ENCODE results near the gene CPLANE2.

The CPLANE2 gene

DNA sequence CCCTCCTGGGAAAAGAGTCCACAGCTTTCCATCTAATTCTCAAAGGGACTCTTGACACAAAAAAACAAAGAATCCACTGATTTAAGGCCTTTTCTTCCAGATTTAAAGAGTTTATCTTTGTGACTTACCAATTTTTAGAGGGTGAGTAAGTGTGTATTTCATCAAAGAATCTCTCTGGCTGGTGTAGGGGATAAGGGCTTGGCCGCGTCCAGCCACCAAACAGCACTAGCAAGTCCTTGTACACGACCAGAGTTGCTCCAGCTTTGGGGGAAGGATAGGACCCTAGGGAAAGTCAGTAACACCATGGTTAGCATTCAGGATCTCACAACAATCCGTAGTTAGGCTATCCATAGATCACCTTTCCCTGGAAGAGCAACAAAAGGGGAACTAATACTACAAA, 19.5 kb upstream of the CPLANE2 start:
- Histone ChIP-seq H3K27ac (no peak overlapping the region), H2AFZ (no peak overlapping the region), H3K79me2 (no peaks in the 10 kb centered on the region), H3K27me3 (ENCODE audit: control insufficient read depth, insufficient read depth, low read length) (no peaks in the 10 kb centered on the region), H3K9me3 (ENCODE audit: control insufficient read depth, low read length) (no peaks in the 10 kb centered on the region), H3K9ac (no peak overlapping the region), H3K4me1 (no peaks in the 10 kb centered on the region), H3K36me3 (ENCODE audit: control insufficient read depth, insufficient read depth, low read length) (no peaks in the 10 kb centered on the region), H3K4me2 (ENCODE audit: low read length) (no peak overlapping the region), H3K4me3 (ENCODE audit: low read depth, low read length) (no peak overlapping the region)
- no peak for TF ChIP-seq CTCF (IDR thresholded peaks at IDR 0.05)

DNA sequence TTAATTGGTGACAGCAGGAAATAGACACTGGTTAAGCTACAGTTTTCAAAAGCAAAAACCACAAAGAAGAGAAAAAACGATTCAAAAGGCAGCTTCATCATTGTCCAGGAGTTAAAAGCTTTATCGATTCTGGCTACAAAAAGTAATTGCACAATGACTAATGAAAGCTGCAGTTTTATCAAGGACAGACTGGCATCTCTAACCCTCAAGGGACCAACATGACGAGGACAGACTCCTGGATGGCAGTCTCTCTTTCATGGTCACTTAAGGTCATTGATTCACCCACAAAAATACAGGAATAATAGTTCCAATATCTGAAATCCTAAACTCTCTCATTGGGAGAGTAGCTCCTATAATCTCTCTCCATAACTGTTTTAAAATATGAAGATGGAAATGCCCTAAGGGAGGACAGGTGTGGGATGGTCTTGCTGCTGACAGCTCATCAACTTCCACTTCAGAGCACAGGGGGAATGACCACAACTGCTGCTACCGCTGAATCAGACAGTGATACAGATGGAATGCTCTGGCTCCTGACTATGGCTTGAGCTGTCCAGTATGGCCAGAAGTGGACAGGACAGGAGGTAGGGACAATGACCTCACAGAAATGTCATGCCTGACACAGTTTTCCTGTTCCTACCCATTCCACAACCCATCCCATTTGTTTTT, 17.4 kb upstream of the CPLANE2 start:
- Histone ChIP-seq H3K79me2 (no peaks in the 10 kb centered on the region), H3K9ac (no peak overlapping the region), H3K27ac (no peak overlapping the region), H3K4me1 (no peaks in the 10 kb centered on the region), H3K4me2 (ENCODE audit: low read length) (no peak overlapping the region), H3K27me3 (ENCODE audit: control insufficient read depth, insufficient read depth, low read length) (no peaks in the 10 kb centered on the region), H2AFZ (no peak overlapping the region), H3K9me3 (ENCODE audit: control insufficient read depth, low read length) (no peaks in the 10 kb centered on the region), H3K36me3 (ENCODE audit: control insufficient read depth, insufficient read depth, low read length) (no peaks in the 10 kb centered on the region), H3K4me3 (ENCODE audit: low read depth, low read length) (no peak overlapping the region)
- no peak for TF ChIP-seq CTCF (IDR thresholded peaks at IDR 0.05)

DNA sequence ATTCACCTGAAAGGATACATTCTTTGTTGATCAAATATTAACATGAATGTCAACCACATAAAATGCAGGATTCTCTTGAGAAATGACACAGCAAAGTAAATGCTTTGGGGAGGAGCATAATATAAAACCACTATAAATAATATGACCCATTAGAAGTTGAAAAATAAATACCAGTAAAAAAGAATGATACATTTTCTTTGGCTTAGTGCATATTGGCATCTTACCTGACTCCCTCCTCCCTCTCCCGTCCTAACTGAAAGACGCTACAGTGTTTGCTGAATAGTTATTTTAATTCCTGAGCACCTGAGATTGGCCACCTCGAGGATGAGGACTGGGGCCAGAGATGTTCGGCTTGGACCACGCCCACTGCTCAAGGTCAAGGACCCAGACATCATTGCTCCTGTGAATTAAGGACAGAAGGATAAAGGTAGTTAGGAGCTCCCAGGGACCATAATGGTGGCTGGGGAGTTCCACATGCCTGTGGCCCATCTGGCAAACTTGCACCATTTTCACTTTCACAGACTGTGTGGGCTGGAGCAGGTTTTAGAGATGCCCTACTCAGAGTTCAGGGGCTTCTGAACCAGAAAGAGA, 16.4 kb upstream of the CPLANE2 start:
- TF ChIP-seq CTCF (IDR thresholded peaks at IDR 0.05), result no peak
- Histone ChIP-seq H2AFZ (no peak overlapping the region), H3K9me3 (ENCODE audit: control insufficient read depth, low read length) (no peaks in the 10 kb centered on the region), H3K79me2 (no peaks in the 10 kb centered on the region), H3K27me3 (ENCODE audit: control insufficient read depth, insufficient read depth, low read length) (no peaks in the 10 kb centered on the region), H3K4me2 (ENCODE audit: low read length) (no peak overlapping the region), H3K27ac (no peak overlapping the region), H3K4me3 (ENCODE audit: low read depth, low read length) (no peak overlapping the region), H3K9ac (no peak overlapping the region), H3K4me1 (peaks cover 7% of the 10 kb centered on the region), H3K36me3 (ENCODE audit: control insufficient read depth, insufficient read depth, low read length) (no peaks in the 10 kb centered on the region)

GRCh38 chr1:16252912-16253311, 15.9 kb upstream of the CPLANE2 start:
- no peak overlapping the region for H3K4me3 ChIP-seq (ENCODE audit: low read depth, low read length)
- no peak overlapping the region for H3K9ac ChIP-seq
- no peak overlapping the region for H2AFZ ChIP-seq
- H3K27me3 ChIP-seq (ENCODE audit: control insufficient read depth, insufficient read depth, low read length), result no peaks in the 10 kb centered on the region
- no peaks in the 10 kb centered on the region for H3K79me2 ChIP-seq
- no peaks in the 10 kb centered on the region for H3K36me3 ChIP-seq (ENCODE audit: control insufficient read depth, insufficient read depth, low read length)
- no peak overlapping the region for H3K4me2 ChIP-seq (ENCODE audit: low read length)
- no peaks in the 10 kb centered on the region for H3K9me3 ChIP-seq (ENCODE audit: control insufficient read depth, low read length)
- no peak for TF ChIP-seq CTCF (IDR thresholded peaks at IDR 0.05)
- H3K27ac ChIP-seq, result no peak overlapping the region
- peaks cover 7% of the 10 kb centered on the region for H3K4me1 ChIP-seq

DNA sequence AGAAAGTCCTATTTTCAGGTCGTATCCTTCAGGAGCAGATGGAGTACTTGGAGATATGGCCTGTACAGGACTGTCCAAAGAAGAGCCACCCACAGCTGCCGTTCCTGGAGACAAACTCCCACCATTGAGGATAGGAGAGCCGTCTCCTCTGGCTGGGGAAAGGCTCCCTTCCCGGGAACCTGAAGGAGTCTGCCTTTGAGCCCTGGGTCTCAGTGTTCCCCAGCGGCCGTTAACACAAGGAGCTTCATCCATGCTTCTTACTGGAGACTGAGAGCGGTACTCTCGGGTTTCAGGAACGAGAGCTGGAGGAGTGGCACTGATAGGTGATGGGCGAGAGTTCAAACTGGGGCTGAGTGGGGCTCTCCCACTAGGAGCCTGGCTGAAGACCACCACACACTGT, 14.4 kb upstream of the CPLANE2 start:
- Histone ChIP-seq H3K27ac (no peak overlapping the region), H3K9ac (no peak overlapping the region), H3K27me3 (ENCODE audit: control insufficient read depth, insufficient read depth, low read length) (no peaks in the 10 kb centered on the region), H3K9me3 (ENCODE audit: control insufficient read depth, low read length) (no peaks in the 10 kb centered on the region), H3K4me3 (ENCODE audit: low read depth, low read length) (no peak overlapping the region), H2AFZ (no peak overlapping the region), H3K4me2 (ENCODE audit: low read length) (no peak overlapping the region), H3K79me2 (no peaks in the 10 kb centered on the region), H3K4me1 (peaks cover 7% of the 10 kb centered on the region), H3K36me3 (ENCODE audit: control insufficient read depth, insufficient read depth, low read length) (no peaks in the 10 kb centered on the region)
- no peak for TF ChIP-seq CTCF (IDR thresholded peaks at IDR 0.05)

All from parathyroid adenoma (tissue), 2 donors.